Adrenal gland (tissue), 19 donors: Measurements from ENCODE around the gene TGFBR2. TPM values are rescaled to one million over a fixed set of nuclear protein-coding genes. Genes with fewer than 3 reads are reported as not detected.

ENCODE experiments used
- DNase-seq, 7 donors: peaks; one replicate each; pipeline ENCODE4 v3.0.0-alpha.2; 2019 to 2020
- H3K27ac ChIP-seq, 5 donors: fragments of 200-600 bp; sonication (generic) in 4 of 5; 1 replicate in 3 of 5; 2 replicates in 2 of 5; pipeline versions ENCODE4 v1.5.1 to v1.8.0; 2016 to 2020; ENCODE audit warnings: mild to moderate bottlenecking in 1 of 5
- H3K27me3 ChIP-seq: fragments of 200-600 bp; 2 replicates; pipeline ENCODE4 v1.8.0; 2021
- H3K36me3 ChIP-seq, 2 donors: fragments of 200-600 bp; replicated peaks in 1 of 2; 1 replicate in 1 of 2; 2 replicates in 1 of 2; pipeline versions ENCODE4 v1.5.1 to v1.8.0; 2018 to 2022
- H3K4me1 ChIP-seq, 2 donors: fragments of 200-600 bp; replicated peaks in 1 of 2; 1 replicate in 1 of 2; 2 replicates in 1 of 2; pipeline versions ENCODE4 v1.5.1 to v1.8.0; 2018 to 2021
- H3K4me3 ChIP-seq, 4 donors: fragments of 200-600 bp; sonication (generic) in 3 of 4; one replicate each; pipeline ENCODE4 v1.5.1; 2016 to 2018
- H3K9me3 ChIP-seq, 3 donors: fragments of 200-600 bp; sonication (generic) in 1 of 3; replicated peaks in 1 of 3; 1 replicate in 2 of 3; 2 replicates in 1 of 3; pipeline versions ENCODE4 v1.5.1 to v1.8.0; 2016 to 2021
- POLR2A ChIP-seq, 2 donors: fragments of 450-650 bp; IDR thresholded peaks; one replicate each; pipeline ENCODE4 v1.6.1; 2017; ENCODE audit warnings: antibody characterized with exemption in 2 of 2, mild to moderate bottlenecking in 2 of 2, moderate library complexity in 1 of 2
- WGBS, 4 donors: extraction: QIAGEN DNeasy Blood & Tissue Kit in 2 of 4; methylation state at CpG; one replicate each; pipeline versions ENCODE4 v1.1.5 to v1.1.7; 2013 to 2017; 5-methylcytosine and 5-hydroxymethylcytosine counted together
- intact Hi-C, 2 donors: fragments of 100-400 bp; cut with DNase I; formaldehyde crosslinking; loops; one replicate each; pipeline versions ENCODE4 v1.14.1 to v1.15.0; 2022 to 2023
- long read RNA-seq, 10 donors: library from polyadenylated mRNA in 3 of 10; unstranded in 2 of 10; stranded (forward) in 1 of 10; transcript quantifications; one replicate each; pipeline ENCODE4 v2.0.0 and lab custom pipeline, GENCODE V29; 2021 to 2026
- polyA plus RNA-seq, 3 donors: library from polyadenylated mRNA; stranded (reverse); fragments of 200-250 nt in 2 of 3; fragments of 350-450 nt in 1 of 3; fragmentation: Illumina TruSeq in 1 of 3; extraction: RNeasy Lipid Tissue Mini Kit (QIAGEN cat#74804) in 1 of 3; gene quantifications; one replicate each; pipeline ENCODE4 v1.2.3, GENCODE V29; 2013 to 2014
- total RNA-seq, 9 donors: library from RNA; depleted of rRNA in 4 of 9; stranded (reverse); fragments of >200 nt in 4 of 9; fragments of 120-200 nt in 1 of 9; fragmentation: NEBNext Ultra II Directional in 1 of 9; extraction: Animal tissue kit (Norgen Biotek cat#: 25700) in 1 of 9; gene quantifications; one replicate each; pipeline versions ENCODE4 v1.1.0 to v1.2.4, GENCODE V29; 2013 to 2023
- TF ChIP-seq, protein P1 (sequence below), 6 experiments: fragments of 450-650 bp in 4 of 6; fragments of 200-600 bp in 2 of 6; sonication (generic) in 1 of 6; IDR thresholded peaks; 1 replicate in 5 of 6; 2 replicates in 1 of 6; pipeline versions ENCODE4 v1.5.1 to v1.8.0; 2016 to 2021; ENCODE audit warnings: antibody characterized with exemption in 6 of 6, mild to moderate bottlenecking in 2 of 6, moderate library complexity in 1 of 6
- donor health status: healthy with polysubstance abuse.
- donor health status: Bipolar disorder and iron deficiency.
- donor health status: DM: yes; HTN: yes; CAD: no.
- donor health status: DM: no; HTN: no; CAD: no.
- donor health status: DM: no; HTN: no; CAD: no.
- donor health status: DM: yes; HTN: yes; CAD: no.

TGFBR2 gene
- total RNA-seq (100 to 1,000 TPM in 8 of 9 donors, 10 to 100 TPM in 1; 44.9 to 296 (median 166) TPM), polyA plus RNA-seq (100 to 1,000 TPM in 1 of 3 donors, 10 to 100 TPM in 2; 19.1 to 128 (median 20.8) TPM)
- long read RNA-seq, donor 1, full-length matches to known transcripts = 9 of 18 reads
- long read RNA-seq, donor 1, partial matches to known transcripts = 9 of 18 reads
- long read RNA-seq, donor 1, other reads (novel, unspliced or antisense) = 0 of 18 reads
- long read RNA-seq, donor 2, full-length matches to known transcripts = 7 of 18 reads
- long read RNA-seq, donor 2, partial matches to known transcripts = 11 of 18 reads
- long read RNA-seq, donor 2, other reads (novel, unspliced or antisense) = 0 of 18 reads
- long read RNA-seq, donor 3, full-length matches to known transcripts = 9 of 9 reads
- long read RNA-seq, donor 3, partial matches to known transcripts = 0 of 9 reads
- long read RNA-seq, donor 3, other reads (novel, unspliced or antisense) = 0 of 9 reads
- long read RNA-seq, donor 4, partial matches to known transcripts = 1 of 18 reads
- long read RNA-seq, donor 4, other reads (novel, unspliced or antisense) = 17 of 18 reads
- long read RNA-seq, donor 5, full-length matches to known transcripts = 158 of 193 reads
- long read RNA-seq, donor 5, partial matches to known transcripts = 3 of 193 reads
- long read RNA-seq, donor 5, other reads (novel, unspliced or antisense) = 32 of 193 reads
- long read RNA-seq, donor 6, partial matches to known transcripts = 9 of 14 reads
- long read RNA-seq, donor 6, other reads (novel, unspliced or antisense) = 5 of 14 reads
- long read RNA-seq, donor 7, full-length matches to known transcripts = 5 of 5 reads
- long read RNA-seq, donor 7, partial matches to known transcripts = 0 of 5 reads
- long read RNA-seq, donor 7, other reads (novel, unspliced or antisense) = 0 of 5 reads
- long read RNA-seq, donor 8, full-length matches to known transcripts = 20 of 25 reads
- long read RNA-seq, donor 8, partial matches to known transcripts = 5 of 25 reads
- long read RNA-seq, donor 8, other reads (novel, unspliced or antisense) = 0 of 25 reads
- long read RNA-seq, donor 9, full-length matches to known transcripts = 11 of 11 reads
- long read RNA-seq, donor 9, partial matches to known transcripts = 0 of 11 reads
- long read RNA-seq, donor 9, other reads (novel, unspliced or antisense) = 0 of 11 reads
- long read RNA-seq, donor 10, full-length matches to known transcripts = 6 of 6 reads
- long read RNA-seq, donor 10, partial matches to known transcripts = 0 of 6 reads
- long read RNA-seq, donor 10, other reads (novel, unspliced or antisense) = 0 of 6 reads

DNA sequence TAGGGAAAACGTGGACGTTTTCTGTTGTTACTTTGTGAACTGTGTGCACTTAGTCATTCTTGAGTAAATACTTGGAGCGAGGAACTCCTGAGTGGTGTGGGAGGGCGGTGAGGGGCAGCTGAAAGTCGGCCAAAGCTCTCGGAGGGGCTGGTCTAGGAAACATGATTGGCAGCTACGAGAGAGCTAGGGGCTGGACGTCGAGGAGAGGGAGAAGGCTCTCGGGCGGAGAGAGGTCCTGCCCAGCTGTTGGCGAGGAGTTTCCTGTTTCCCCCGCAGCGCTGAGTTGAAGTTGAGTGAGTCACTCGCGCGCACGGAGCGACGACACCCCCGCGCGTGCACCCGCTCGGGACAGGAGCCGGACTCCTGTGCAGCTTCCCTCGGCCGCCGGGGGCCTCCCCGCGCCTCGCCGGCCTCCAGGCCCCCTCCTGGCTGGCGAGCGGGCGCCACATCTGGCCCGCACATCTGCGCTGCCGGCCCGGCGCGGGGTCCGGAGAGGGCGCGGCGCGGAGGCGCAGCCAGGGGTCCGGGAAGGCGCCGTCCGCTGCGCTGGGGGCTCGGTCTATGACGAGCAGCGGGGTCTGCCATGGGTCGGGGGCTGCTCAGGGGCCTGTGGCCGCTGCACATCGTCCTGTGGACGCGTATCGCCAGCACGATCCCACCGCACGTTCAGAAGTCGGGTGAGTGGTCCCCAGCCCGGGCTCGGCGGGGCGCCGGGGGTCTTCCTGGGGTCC is at the start of gene TGFBR2:
TSS of gene TGFBR2 (plus strand) at position 301 of the 731 bp plus-strand sequence. CDS start at position 584, 283 bp downstream.
- Histone ChIP-seq H3K27ac (peak within 1 kb of the TSS; percentile 91 to 98 (median 95)), H3K4me3 (peak within 1 kb of the TSS; percentile 29 to 98 (median 76)), H3K4me1 (peaks cover 22 to 40% of the 10 kb centered on the region in 2 donors), H3K9me3 (no peaks in the 10 kb centered on the region), H3K36me3 (no peaks in the 10 kb centered on the region), H3K27me3 (no peaks in the 10 kb centered on the region)
- intact Hi-C loops = loop anchor here in 1 of 2 donors (5.0 kb wide), 1 partner anchor 81 kb away; no protein-coding TSS in a partner anchor
- peak; percentile 60 to 92 for TF ChIP-seq POLR2A (IDR thresholded peaks at IDR 0.05)
- TF ChIP-seq, protein P1, sequence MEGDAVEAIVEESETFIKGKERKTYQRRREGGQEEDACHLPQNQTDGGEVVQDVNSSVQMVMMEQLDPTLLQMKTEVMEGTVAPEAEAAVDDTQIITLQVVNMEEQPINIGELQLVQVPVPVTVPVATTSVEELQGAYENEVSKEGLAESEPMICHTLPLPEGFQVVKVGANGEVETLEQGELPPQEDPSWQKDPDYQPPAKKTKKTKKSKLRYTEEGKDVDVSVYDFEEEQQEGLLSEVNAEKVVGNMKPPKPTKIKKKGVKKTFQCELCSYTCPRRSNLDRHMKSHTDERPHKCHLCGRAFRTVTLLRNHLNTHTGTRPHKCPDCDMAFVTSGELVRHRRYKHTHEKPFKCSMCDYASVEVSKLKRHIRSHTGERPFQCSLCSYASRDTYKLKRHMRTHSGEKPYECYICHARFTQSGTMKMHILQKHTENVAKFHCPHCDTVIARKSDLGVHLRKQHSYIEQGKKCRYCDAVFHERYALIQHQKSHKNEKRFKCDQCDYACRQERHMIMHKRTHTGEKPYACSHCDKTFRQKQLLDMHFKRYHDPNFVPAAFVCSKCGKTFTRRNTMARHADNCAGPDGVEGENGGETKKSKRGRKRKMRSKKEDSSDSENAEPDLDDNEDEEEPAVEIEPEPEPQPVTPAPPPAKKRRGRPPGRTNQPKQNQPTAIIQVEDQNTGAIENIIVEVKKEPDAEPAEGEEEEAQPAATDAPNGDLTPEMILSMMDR (IDR thresholded peaks at IDR 0.05) = peak in 4 of 6 experiments; percentile 21 to 62 (median 37)
- DNase-seq = peak; percentile 92 to 98 (median 96)
- WGBS, 4 donors = 0% methylated on average over 20 to 71 of the region's 71 CpGs

DNA sequence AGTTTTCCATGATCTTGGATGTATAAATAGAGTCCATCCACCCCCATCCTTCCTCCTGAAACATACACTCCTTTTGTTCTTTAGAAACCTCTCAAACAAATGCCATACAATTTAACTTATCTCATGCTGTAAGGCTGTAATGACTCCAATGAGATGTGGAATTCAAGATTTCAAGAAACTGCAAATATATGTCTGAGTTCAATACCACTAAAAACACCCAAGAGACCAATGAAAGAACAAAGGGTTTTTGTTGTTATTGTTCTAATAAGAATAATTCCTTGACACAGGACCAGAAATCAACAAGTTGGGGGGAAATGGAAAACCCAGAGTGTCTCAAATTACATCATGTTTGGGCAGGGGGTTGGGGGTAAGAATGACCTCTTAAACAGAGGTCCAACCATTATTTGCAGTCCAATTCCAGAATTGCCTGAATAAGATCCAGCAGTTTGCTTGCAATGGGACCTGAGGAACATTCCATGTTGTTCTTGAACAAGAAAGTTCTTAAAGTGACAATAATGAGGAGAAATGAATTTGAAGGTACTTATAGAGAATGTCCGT is 48.6 kb upstream of the TGFBR2 start:
- Histone ChIP-seq H3K9me3 (no peaks in the 10 kb centered on the region), H3K27me3 (no peaks in the 10 kb centered on the region), H3K4me1 (no peaks in the 10 kb centered on the region), H3K4me3 (no peak overlapping the region), H3K36me3 (no peaks in the 10 kb centered on the region), H3K27ac (no peak overlapping the region)
- WGBS, 4 donors = 71 to 93% (median 87%) methylated on average over 1 of the region's 1 CpG
- TF ChIP-seq POLR2A (IDR thresholded peaks at IDR 0.05) = no peak
- TF ChIP-seq, protein P1 (IDR thresholded peaks at IDR 0.05) = no peak
- intact Hi-C loops = no loop called here
- no peak for DNase-seq

DNA sequence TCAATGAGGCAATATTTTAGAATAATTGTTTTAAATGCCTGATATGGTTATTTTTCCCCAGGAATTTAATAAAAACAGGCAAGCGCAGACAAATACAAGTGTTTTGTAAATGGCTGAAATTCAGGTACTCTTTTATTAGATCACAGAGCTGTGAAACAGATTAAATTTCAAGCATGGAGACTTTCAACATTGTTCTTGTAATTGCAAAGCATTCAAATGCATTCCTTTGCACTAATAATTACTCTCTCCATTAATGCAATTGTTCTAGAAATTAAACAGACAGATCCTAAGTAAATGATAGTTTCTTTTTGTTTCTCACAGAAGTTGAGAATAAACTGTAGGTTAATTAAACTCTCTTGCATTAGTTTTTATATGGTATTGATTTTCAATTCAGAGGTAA is 42.4 kb upstream of the TGFBR2 start:
- no peak for DNase-seq
- H3K9me3 ChIP-seq = no peaks in the 10 kb centered on the region
- intact Hi-C loops = no loop called here
- H3K27me3 ChIP-seq = no peaks in the 10 kb centered on the region
- no peak for TF ChIP-seq POLR2A (IDR thresholded peaks at IDR 0.05)
- TF ChIP-seq, protein P1 (IDR thresholded peaks at IDR 0.05) = no peak
- WGBS, 4 donors = 93 to 100% (median 97%) methylated on average over 1 of the region's 1 CpG
- H3K4me3 ChIP-seq = no peak overlapping the region
- H3K36me3 ChIP-seq = no peaks in the 10 kb centered on the region
- no peak overlapping the region for H3K27ac ChIP-seq
- H3K4me1 ChIP-seq = no peaks in the 10 kb centered on the region
